GM13977 (cell line): ENCODE data around the gene SUN5.

ENCODE experiments used
- DNase-seq: peaks from one replicate; pipeline ENCODE4 v3.0.0; 2012; ENCODE audit warnings: low spot score
- in situ Hi-C: fragments of 300-500 bp; cut with MboI; formaldehyde crosslinking; loops from one replicate; pipeline ENCODE4 v1.12.0; 2022; ENCODE audit warnings: low sequenced_read_pairs, low pct_unique_long_range_greater_than_20kb, mixed read lengths, inconsistent platforms; ENCODE audit not compliant: unreplicated experiment
- TF ChIP-seq, protein P1 (sequence below): IDR thresholded peaks from 2 replicates; pipeline ENCODE4 v1.5.1; 2012; ENCODE audit warnings: mild to moderate bottlenecking, control low read depth; ENCODE audit not compliant: insufficient read depth; ENCODE audit errors: extremely low read depth, missing control alignments

The SUN5 gene

GRCh38 chr20:33009214-33010132 lies 5.2 kb upstream of the SUN5 start:
- TF ChIP-seq, protein P1, sequence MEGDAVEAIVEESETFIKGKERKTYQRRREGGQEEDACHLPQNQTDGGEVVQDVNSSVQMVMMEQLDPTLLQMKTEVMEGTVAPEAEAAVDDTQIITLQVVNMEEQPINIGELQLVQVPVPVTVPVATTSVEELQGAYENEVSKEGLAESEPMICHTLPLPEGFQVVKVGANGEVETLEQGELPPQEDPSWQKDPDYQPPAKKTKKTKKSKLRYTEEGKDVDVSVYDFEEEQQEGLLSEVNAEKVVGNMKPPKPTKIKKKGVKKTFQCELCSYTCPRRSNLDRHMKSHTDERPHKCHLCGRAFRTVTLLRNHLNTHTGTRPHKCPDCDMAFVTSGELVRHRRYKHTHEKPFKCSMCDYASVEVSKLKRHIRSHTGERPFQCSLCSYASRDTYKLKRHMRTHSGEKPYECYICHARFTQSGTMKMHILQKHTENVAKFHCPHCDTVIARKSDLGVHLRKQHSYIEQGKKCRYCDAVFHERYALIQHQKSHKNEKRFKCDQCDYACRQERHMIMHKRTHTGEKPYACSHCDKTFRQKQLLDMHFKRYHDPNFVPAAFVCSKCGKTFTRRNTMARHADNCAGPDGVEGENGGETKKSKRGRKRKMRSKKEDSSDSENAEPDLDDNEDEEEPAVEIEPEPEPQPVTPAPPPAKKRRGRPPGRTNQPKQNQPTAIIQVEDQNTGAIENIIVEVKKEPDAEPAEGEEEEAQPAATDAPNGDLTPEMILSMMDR: no peak
- in situ Hi-C loops: loop anchor here (10.0 kb wide), 1 partner anchor 55 kb away; no protein-coding TSS in a partner anchor
- DNase-seq: no peak

DNA sequence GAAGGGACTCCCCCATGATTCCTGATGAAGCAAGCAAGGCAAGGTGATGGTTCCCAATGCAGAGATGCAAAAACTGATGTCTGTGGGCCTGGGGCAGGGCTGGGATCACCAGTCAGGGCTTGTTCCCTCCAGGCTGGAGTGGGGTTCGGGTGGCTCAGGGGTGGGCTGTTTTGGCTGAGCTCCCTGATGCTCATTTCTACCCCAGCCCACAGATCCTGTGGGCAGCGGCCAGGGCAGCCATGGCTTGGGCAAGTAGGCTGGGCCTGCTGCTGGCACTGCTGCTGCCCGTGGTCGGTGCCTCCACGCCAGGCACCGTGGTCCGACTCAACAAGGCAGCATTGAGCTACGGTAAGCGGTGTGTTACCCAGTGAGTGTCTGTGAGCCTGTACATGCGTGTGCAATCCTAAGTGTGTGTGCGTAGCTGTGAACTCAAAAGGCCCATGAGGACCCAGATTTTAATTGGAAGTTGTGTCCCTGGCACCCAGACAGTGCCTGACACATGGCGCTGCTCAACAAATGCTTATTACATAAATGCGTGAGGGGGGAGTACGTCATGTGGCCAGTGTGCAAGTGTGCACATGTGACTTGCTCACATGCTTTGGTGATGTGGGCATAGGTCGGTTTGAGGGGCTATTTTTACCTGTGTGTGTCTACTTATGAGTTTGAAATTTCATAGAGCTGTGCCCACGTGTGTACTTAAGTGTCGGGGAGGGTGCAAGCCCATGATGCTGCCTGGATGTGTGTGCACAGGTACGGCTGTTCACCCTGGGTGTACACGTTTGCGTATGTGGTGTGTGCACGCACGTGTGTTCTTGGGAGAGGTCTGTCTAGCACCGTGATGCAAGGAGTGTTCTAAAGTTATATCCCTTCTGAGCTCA lies 4.3 kb upstream of the SUN5 start:
- in situ Hi-C loops: no loop called here
- DNase-seq: no peak
- TF ChIP-seq, protein P1: no peak

GRCh38 chr20:33007376-33008335 lies 3.4 kb upstream of the SUN5 start, which contains the start of gene BPIFB2:
TSS of gene BPIFB2 (plus strand) at chr20:33007704. CDS start at chr20:33008575, 871 bp downstream.
- no peak for DNase-seq
- in situ Hi-C loops: no loop called here
- TF ChIP-seq, protein P1: no peak

DNA sequence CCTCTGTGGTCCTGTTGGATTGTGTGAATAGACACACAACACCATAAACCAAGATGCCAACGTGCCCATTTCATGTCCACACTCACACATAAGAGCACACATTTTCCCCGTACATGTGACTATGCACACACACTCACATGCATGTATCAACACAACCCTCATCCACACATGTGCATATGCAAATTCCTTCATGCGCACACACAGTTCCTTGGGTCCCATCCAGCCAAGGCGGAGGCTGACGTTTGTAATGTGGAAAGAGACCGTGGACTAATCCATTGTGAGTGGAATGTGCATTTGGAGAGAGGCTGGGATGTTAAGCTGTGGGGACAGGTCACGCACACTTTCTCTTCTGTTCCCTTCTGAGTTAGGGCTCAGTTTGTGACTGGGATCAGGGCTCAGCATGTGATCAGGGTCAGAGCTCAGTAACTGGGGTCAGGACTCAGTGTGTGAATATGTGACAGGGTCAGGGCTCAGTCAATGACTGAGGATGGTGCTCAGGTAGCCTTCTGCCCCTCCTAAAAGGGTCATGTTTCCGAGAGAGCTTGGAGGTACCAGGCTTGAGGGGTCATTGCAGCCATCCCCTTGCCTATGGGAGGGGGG lies 2.6 kb upstream of the SUN5 start:
- DNase-seq: no peak
- TF ChIP-seq, protein P1: no peak
- in situ Hi-C loops: no loop called here

GRCh38 chr20:33005908-33006775 lies 1.9 kb upstream of the SUN5 start:
- in situ Hi-C loops: no loop called here
- TF ChIP-seq, protein P1: no peak
- DNase-seq: no peak
